ENCODE measurements around the gene TAF6.

GRCh38 chr7:100160067-100160466 lies 40.9 kb upstream of the TAF6 start:
- no peak for TF ChIP-seq CTCF (IDR thresholded peaks at IDR 0.05)
- TF ChIP-seq POLR2A (IDR thresholded peaks at IDR 0.05): no peak
